Measurements from ENCODE around the gene ADGRV1. TPM values are rescaled to one million over a fixed set of nuclear protein-coding genes. Genes with fewer than 3 reads are reported as not detected.
"Not testable (repeated sequence)": the region's sequence is repeated elsewhere in the genome, so short reads cannot be mapped to it uniquely, and the experiment has no call there.

ADGRV1 gene
- polyA plus RNA-seq, 3 donors = 0.18 to 0.33 TPM; not detected in 1

DNA sequence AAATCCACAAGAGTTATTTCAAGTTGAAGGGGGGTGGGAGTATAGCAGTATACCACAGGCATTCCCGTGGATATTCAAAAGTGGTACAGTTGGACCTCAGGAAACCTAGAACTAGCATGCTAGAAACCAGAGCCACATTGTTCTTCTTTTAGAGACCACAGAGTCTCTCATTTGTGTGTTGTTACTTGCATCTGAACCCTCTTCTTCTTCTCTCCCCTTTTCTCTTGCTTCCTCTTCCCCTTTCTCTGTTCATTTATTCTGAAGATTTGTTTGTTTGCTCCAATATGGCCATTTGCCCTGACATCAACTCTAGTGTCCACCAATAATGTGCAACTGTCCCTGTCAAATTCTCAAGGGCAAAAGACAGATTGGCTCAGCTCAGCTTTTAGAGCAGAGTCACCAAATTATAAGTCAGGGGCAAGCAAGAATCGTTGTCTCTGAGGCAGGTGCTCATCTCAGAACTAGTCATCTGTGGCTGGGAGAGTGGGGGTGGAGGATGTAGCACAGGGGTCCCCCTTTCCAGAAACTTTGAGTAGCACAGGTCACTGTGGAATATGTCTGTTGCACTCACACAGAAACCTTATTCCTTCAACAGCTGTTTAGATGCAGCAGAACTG lies 503.5 kb downstream of the ADGRV1 start:
- intact Hi-C loops (cut with micrococcal nuclease) = no loop called here
- Histone ChIP-seq H2AFZ (ENCODE audit: insufficient read depth, low read depth, low read length, poor library complexity, severe bottlenecking) (peak overlapping the region; percentile 41), H3K4me3 (replicated peaks in 1 of 3; ENCODE audit: low read depth in 2 of 3, low read length in 3 of 3) (no peak overlapping the region), H3K4me2 (replicated peaks; ENCODE audit: extremely low read depth, low read length, poor library complexity, severe bottlenecking) (peak overlapping the region; percentile 29), H4K20me1 (ENCODE audit: insufficient read depth, low read length) (no peaks in the 10 kb centered on the region), H3K27ac (ENCODE audit: low read depth in 1 of 2, low read length in 2 of 2) (no peak overlapping the region), H3K27me3 (ENCODE audit: control insufficient read depth in 2 of 2, insufficient read depth in 2 of 2, low read length in 2 of 2) (no peaks in the 10 kb centered on the region), H3K79me2 (ENCODE audit: insufficient read depth, low read length) (no peaks in the 10 kb centered on the region), H3K9ac (ENCODE audit: insufficient read depth, low read length, poor library complexity, severe bottlenecking) (no peak overlapping the region), H3K4me1 (ENCODE audit: control insufficient read depth in 1 of 2, insufficient read depth in 2 of 2, low read length in 2 of 2) (peaks cover 21 to 36% of the 10 kb centered on the region in 2 donors), H3K9me3 (replicated peaks in 1 of 2; ENCODE audit: control insufficient read depth in 1 of 2, insufficient read depth in 1 of 2, low read length in 2 of 2) (no peaks in the 10 kb centered on the region), H3K36me3 (replicated peaks in 1 of 2; ENCODE audit: control insufficient read depth in 1 of 2, insufficient read depth in 2 of 2, low read length in 2 of 2) (no peaks in the 10 kb centered on the region)
- no peaks in the 10 kb centered on the region for H3K36me3 Mint-ChIP-seq
- DNase-seq = no peak
- WGBS (ENCODE audit: insufficient coverage) = 0% methylated on average over 1 of the region's 2 CpGs
- peak overlapping the region in 1 of 2 donors; percentile 56 for H3K4me3 Mint-ChIP-seq
- H3K4me1 Mint-ChIP-seq = peaks cover 46% of the 10 kb centered on the region
- H3K9me3 Mint-ChIP-seq = no peaks in the 10 kb centered on the region
- peaks cover 0 to 2% (median 0%) of the 10 kb centered on the region in 3 donors for H3K27me3 Mint-ChIP-seq (ENCODE audit: low read depth in 3 of 3)
- H3K27ac Mint-ChIP-seq = peak overlapping the region in 2 of 7 donors; percentile 2 to 55
- TF ChIP-seq, protein P1, sequence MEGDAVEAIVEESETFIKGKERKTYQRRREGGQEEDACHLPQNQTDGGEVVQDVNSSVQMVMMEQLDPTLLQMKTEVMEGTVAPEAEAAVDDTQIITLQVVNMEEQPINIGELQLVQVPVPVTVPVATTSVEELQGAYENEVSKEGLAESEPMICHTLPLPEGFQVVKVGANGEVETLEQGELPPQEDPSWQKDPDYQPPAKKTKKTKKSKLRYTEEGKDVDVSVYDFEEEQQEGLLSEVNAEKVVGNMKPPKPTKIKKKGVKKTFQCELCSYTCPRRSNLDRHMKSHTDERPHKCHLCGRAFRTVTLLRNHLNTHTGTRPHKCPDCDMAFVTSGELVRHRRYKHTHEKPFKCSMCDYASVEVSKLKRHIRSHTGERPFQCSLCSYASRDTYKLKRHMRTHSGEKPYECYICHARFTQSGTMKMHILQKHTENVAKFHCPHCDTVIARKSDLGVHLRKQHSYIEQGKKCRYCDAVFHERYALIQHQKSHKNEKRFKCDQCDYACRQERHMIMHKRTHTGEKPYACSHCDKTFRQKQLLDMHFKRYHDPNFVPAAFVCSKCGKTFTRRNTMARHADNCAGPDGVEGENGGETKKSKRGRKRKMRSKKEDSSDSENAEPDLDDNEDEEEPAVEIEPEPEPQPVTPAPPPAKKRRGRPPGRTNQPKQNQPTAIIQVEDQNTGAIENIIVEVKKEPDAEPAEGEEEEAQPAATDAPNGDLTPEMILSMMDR (IDR thresholded peaks at IDR 0.05) = no peak

- intact Hi-C loops (cut with micrococcal nuclease); H3K9me3 Mint-ChIP-seq: not testable (repeated sequence)
These were observed 504.6 kb downstream of the ADGRV1 start for GRCh38 chr5:91063098-91063690.

More at GRCh38 chr5:91063098-91063690, 504.6 kb downstream of the ADGRV1 start:
- H3K27ac ChIP-seq (ENCODE audit: low read depth in 1 of 2, low read length in 2 of 2); H2AFZ ChIP-seq (ENCODE audit: insufficient read depth, low read depth, low read length, poor library complexity, severe bottlenecking); H3K4me3 Mint-ChIP-seq; H3K9me3 ChIP-seq (replicated peaks in 1 of 2; ENCODE audit: control insufficient read depth in 1 of 2, insufficient read depth in 1 of 2, low read length in 2 of 2); DNase-seq; H3K79me2 ChIP-seq (ENCODE audit: insufficient read depth, low read length); H3K9ac ChIP-seq (ENCODE audit: insufficient read depth, low read length, poor library complexity, severe bottlenecking); H3K36me3 Mint-ChIP-seq; H3K27me3 Mint-ChIP-seq (ENCODE audit: low read depth in 3 of 3); H3K4me2 ChIP-seq (replicated peaks; ENCODE audit: extremely low read depth, low read length, poor library complexity, severe bottlenecking); H3K27ac Mint-ChIP-seq; H3K36me3 ChIP-seq (replicated peaks in 1 of 2; ENCODE audit: control insufficient read depth in 1 of 2, insufficient read depth in 2 of 2, low read length in 2 of 2); H3K27me3 ChIP-seq (ENCODE audit: control insufficient read depth in 2 of 2, insufficient read depth in 2 of 2, low read length in 2 of 2); H4K20me1 ChIP-seq (ENCODE audit: insufficient read depth, low read length); H3K4me3 ChIP-seq (replicated peaks in 1 of 3; ENCODE audit: low read depth in 2 of 3, low read length in 3 of 3): not testable (repeated sequence)
- 100% methylated on average over 2 of the region's 9 CpGs for WGBS (ENCODE audit: insufficient coverage)
- H3K4me1 ChIP-seq (ENCODE audit: control insufficient read depth in 1 of 2, insufficient read depth in 2 of 2, low read length in 2 of 2) = peaks cover 16 to 30% of the 10 kb centered on the region in 2 donors
- peaks cover 38% of the 10 kb centered on the region for H3K4me1 Mint-ChIP-seq

All from CD14-positive monocyte (primary cell).